Measurements from ENCODE around the gene PRSS27. TPM values are rescaled to one million over a fixed set of nuclear protein-coding genes. Genes with fewer than 3 reads are reported as not detected.

Gene PRSS27
- total and polyA plus RNA-seq, 2 of the 8 experiments (the other 6 are each of a cell fraction or from before 2014, with no cell fraction given), result 1.3 to 7.5 TPM

DNA sequence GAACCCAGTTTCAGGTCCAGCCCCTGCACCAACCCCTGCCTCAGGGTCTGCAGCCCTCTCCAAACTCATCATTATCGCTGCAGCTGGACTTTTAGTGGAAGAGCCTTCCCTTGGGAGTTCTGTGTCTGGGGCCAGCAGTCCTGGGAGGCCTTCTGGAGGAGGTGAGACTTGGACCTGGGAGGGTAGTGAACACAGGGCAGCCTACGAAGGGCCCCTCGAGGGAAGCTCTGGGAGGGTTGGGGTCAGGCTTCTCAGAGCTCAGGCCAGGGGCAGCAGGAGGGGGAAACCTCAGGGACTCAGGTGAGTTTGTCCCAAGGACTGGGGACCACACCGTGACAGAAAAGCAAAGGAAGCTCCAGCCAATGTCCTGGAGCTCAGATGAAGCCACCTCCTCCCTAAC lies 21.1 kb upstream of the PRSS27 start:
- H2BK120ac ChIP-seq (replicated peaks; ENCODE audit: low read depth, low read length), result no peak overlapping the region
- H3K14ac ChIP-seq (ENCODE audit: insufficient read length), result no peak overlapping the region
- H3K23me2 ChIP-seq (ENCODE audit: low read depth, low read length), result no peaks in the 10 kb centered on the region
- H2AFZ ChIP-seq (ENCODE audit: low read length), result no peak overlapping the region
- H2BK5ac ChIP-seq (ENCODE audit: low read depth, low read length), result no peak overlapping the region
- no peak overlapping the region for H2BK12ac ChIP-seq (ENCODE audit: low read depth, low read length)
- H4K5ac ChIP-seq (ENCODE audit: insufficient read length, low read depth, low read length), result no peak overlapping the region
- no peaks in the 10 kb centered on the region for H3K79me2 ChIP-seq (ENCODE audit: control insufficient read depth in 1 of 2, insufficient read depth in 2 of 2, low read length in 2 of 2)
- H3K23ac ChIP-seq (ENCODE audit: insufficient read length), result no peak overlapping the region
- H3K9me3 ChIP-seq (ENCODE audit: insufficient read depth in 2 of 2, low read depth in 1 of 2, low read length in 1 of 2), result no peaks in the 10 kb centered on the region
- H4K8ac ChIP-seq (ENCODE audit: extremely low read depth, insufficient read depth, low read length), result no peak overlapping the region
- no peak overlapping the region for H3K4ac ChIP-seq (replicated peaks; ENCODE audit: insufficient read length, low read depth, low read length)
- no peak overlapping the region for H2AK5ac ChIP-seq (ENCODE audit: low read depth, low read length)
- no peak for DNase-seq (ENCODE audit: low read depth in 1 of 2, low spot score in 2 of 2)
- H3K9ac ChIP-seq (replicated peaks in 1 of 4; ENCODE audit: extremely low read depth in 1 of 4, low read depth in 3 of 4, low read length in 3 of 4), result no peak overlapping the region
- no peaks in the 10 kb centered on the region for H3K27me3 ChIP-seq (replicated peaks in 1 of 4; ENCODE audit: control insufficient read depth in 3 of 4, extremely low read depth in 1 of 4, insufficient read depth in 3 of 4, low read length in 3 of 4)
- H3K27ac ChIP-seq (ENCODE audit: low read depth, low read length), result no peak overlapping the region
- CTCF ChIA-PET (ENCODE audit: partially characterized antibody), result interaction anchor here (1.6 kb wide), 1 partner anchor 98 kb away, joined by 6 read pairs; no protein-coding TSS in a partner anchor
- FAIRE-seq, result no peak
- no peak overlapping the region for H3K4me2 ChIP-seq (ENCODE audit: insufficient read depth in 1 of 2, low read depth in 2 of 2, low read length in 2 of 2)
- no peak overlapping the region for H2BK20ac ChIP-seq (ENCODE audit: low read length)
- no peak overlapping the region for H3K18ac ChIP-seq (ENCODE audit: extremely low read depth, low read length)
- no peak overlapping the region for H3K56ac ChIP-seq (replicated peaks; ENCODE audit: insufficient read length, low read depth, low read length)
- peaks cover 0 to 3% (median 0%) of the 10 kb centered on the region in 4 experiments; a peak in 4 of 7 replicates for H3K4me1 ChIP-seq (replicated peaks in 1 of 4; ENCODE audit: control insufficient read depth in 3 of 4, insufficient read depth in 4 of 4, low read length in 3 of 4)
- 91% methylated on average over 4 of the region's 4 CpGs; no CpG with 5 or more reads in 1 of the 2 experiments for WGBS, 2 experiments (ENCODE audit: extremely low coverage in 1 of 2, insufficient coverage in 1 of 2, insufficient read length in 1 of 2, insufficient replicate concordance in 2 of 2, low coverage in 1 of 2, low lambda C conversion rate in 2 of 2, missing lambda C conversion rate in 1 of 2)
- no peak overlapping the region for H4K91ac ChIP-seq (replicated peaks; ENCODE audit: insufficient read length, low read length)
- H3K4me3 ChIP-seq (ENCODE audit: extremely low read depth in 1 of 4, insufficient read depth in 2 of 4, low read depth in 3 of 4, low read length in 4 of 4), result no peak overlapping the region
- H3K79me1 ChIP-seq (ENCODE audit: low read depth, low read length), result no peaks in the 10 kb centered on the region
- H2BK15ac ChIP-seq (ENCODE audit: low read length), result no peak overlapping the region
- no peaks in the 10 kb centered on the region for H3K36me3 ChIP-seq (ENCODE audit: control insufficient read depth in 2 of 4, insufficient read depth in 4 of 4, low read length in 3 of 4)
- POLR2A ChIA-PET (ENCODE audit: partially characterized antibody), result interaction anchor here (1.1 to 8.0 kb wide), 6 partner anchors 10 to 37 kb away, joined by 3 to 96 read pairs (median 4); partner anchors contain the start of genes PRSS27 and SRRM2
- H4K20me1 ChIP-seq (replicated peaks in 1 of 2; ENCODE audit: control insufficient read depth in 1 of 2, insufficient read depth in 2 of 2, low read length in 2 of 2), result peaks cover 0 to 1% of the 10 kb centered on the region in 2 experiments
- TF ChIP-seq JUN (IDR thresholded peaks at IDR 0.05; ENCODE audit: low read depth, low read length) (no peak), RXRA (IDR thresholded peaks at IDR 0.05; ENCODE audit: insufficient read depth, low read depth, low read length) (no peak), RFX5 (IDR thresholded peaks at IDR 0.05; ENCODE audit: borderline replicate concordance, low read depth, low read length) (no peak), SP2 (IDR thresholded peaks at IDR 0.05; ENCODE audit: low read length) (no peak), YY1 (IDR thresholded peaks at IDR 0.05; ENCODE audit: low read depth, low read length) (no peak), SIX5 (IDR thresholded peaks at IDR 0.05; ENCODE audit: low read depth, low read length) (no peak), EZH2 (IDR thresholded peaks at IDR 0.05; ENCODE audit: low read depth, low read length, severe bottlenecking) (no peak), KDM1A (IDR thresholded peaks at IDR 0.05; ENCODE audit: borderline replicate concordance, low read length) (no peak), TAF7 (optimal IDR thresholded peaks at IDR 0.05; ENCODE audit: borderline replicate concordance, low read depth, low read length) (no peak), RNF2 (IDR thresholded peaks at IDR 0.05; ENCODE audit: borderline replicate concordance, low read depth, low read length, missing control alignments, poor library complexity, severe bottlenecking) (no peak), CHD2 (IDR thresholded peaks at IDR 0.05; ENCODE audit: low read length) (no peak), SP1 (IDR thresholded peaks at IDR 0.05; ENCODE audit: low read depth, low read length) (no peak), BCL11A (IDR thresholded peaks at IDR 0.05; ENCODE audit: low read depth in 2 of 2, low read length in 2 of 2) (no peak), MAFK (IDR thresholded peaks at IDR 0.05; ENCODE audit: low read depth, low read length) (no peak), SRF (IDR thresholded peaks at IDR 0.05; ENCODE audit: low read depth, low read length) (no peak)
